Left lung (tissue), 10 donors: Measurements from ENCODE around the gene RANBP17. TPM values are rescaled to one million over a fixed set of nuclear protein-coding genes. Genes with fewer than 3 reads are reported as not detected.

Experiments used
- ATAC-seq: fragments of 200-7000 bp; cut with Tn5 transposase; one replicate; pipeline ENCODE4 v1.9.1; 2020; ENCODE audit warnings: moderate library complexity
- DNase-seq, 4 donors: peaks; one replicate each; pipeline ENCODE4 v3.0.0-alpha.2; 2013 to 2020
- H3K27ac ChIP-seq, 2 donors: fragments of 200-600 bp; sonication (generic) in 1 of 2; one replicate each; pipeline versions ENCODE4 v1.5.0 to v1.8.0; 2020 to 2021
- H3K27me3 ChIP-seq, 2 donors: fragments of 200-600 bp; sonication (generic) in 1 of 2; one replicate each; pipeline versions ENCODE4 v1.5.0 to v1.8.0; 2020 to 2021
- H3K36me3 ChIP-seq, 2 donors: fragments of 200-600 bp; sonication (generic) in 1 of 2; one replicate each; pipeline versions ENCODE4 v1.5.0 to v1.8.0; 2020 to 2021
- H3K4me1 ChIP-seq, 2 donors: fragments of 200-600 bp; one replicate each; pipeline ENCODE4 v1.8.0; 2021
- H3K4me3 ChIP-seq, 2 donors: fragments of 200-600 bp; sonication (generic) in 1 of 2; one replicate each; pipeline versions ENCODE4 v1.5.0 to v1.8.0; 2020 to 2021; ENCODE audit warnings: mild to moderate bottlenecking in 1 of 2
- H3K9me3 ChIP-seq, 2 donors: fragments of 200-600 bp; sonication (generic) in 1 of 2; one replicate each; pipeline versions ENCODE4 v1.5.0 to v1.8.0; 2020 to 2021
- CTCF ChIP-seq, 2 donors: fragments of 200-600 bp; sonication (generic) in 1 of 2; IDR thresholded peaks; one replicate each; pipeline versions ENCODE4 v1.5.0 to v1.8.0; 2021; ENCODE audit warnings: antibody characterized with exemption in 2 of 2
- intact Hi-C, 2 donors: fragments of 100-400 bp; cut with DNase I; formaldehyde crosslinking; loops; one replicate each; pipeline versions ENCODE4 v1.11.2 to v1.14.2; 2022
- polyA plus RNA-seq, 6 donors: library from polyadenylated mRNA; unstranded; fragments of 120-200 nt; gene quantifications; one replicate each; pipeline ENCODE4 v1.2.1, GENCODE V29; 2013; ENCODE audit not compliant: insufficient read length in 6 of 6
- total RNA-seq, 2 donors: library from RNA; stranded (reverse); fragmentation: NEBNext Ultra II Directional; extraction: Animal tissue kit (Norgen Biotek cat#: 25700); gene quantifications; one replicate each; pipeline ENCODE4 v1.2.1, GENCODE V29; 2021
- donor health status: DM: no; HTN: yes; CAD: no.
- donor health status: DM: no; HTN: no; CAD: no.

Gene RANBP17
- total and polyA plus RNA-seq, 8 donors, result 17.0 to 44.5 (median 33.7) TPM

- Histone ChIP-seq H3K9me3 (no peaks in the 10 kb centered on the region), H3K27me3 (no peaks in the 10 kb centered on the region), H3K4me1 (no peaks in the 10 kb centered on the region), H3K27ac (no peak overlapping the region), H3K36me3 (no peaks in the 10 kb centered on the region), H3K4me3 (no peak overlapping the region)
- ATAC-seq (no peak), DNase-seq (no peak)
- TF ChIP-seq CTCF (IDR thresholded peaks at IDR 0.05), result no peak
- intact Hi-C loops, result no loop called here
Observed at GRCh38 chr5:170849374-170849773, 12.4 kb upstream of the RANBP17 start.

GRCh38 chr5:170854566-170854965, 7.3 kb upstream of the RANBP17 start:
- H3K9me3 ChIP-seq, result peaks cover 0 to 2% of the 10 kb centered on the region in 2 donors
- H3K27ac ChIP-seq, result no peak overlapping the region
- no peaks in the 10 kb centered on the region for H3K4me1 ChIP-seq
- no peak overlapping the region for H3K4me3 ChIP-seq
- H3K27me3 ChIP-seq, result no peaks in the 10 kb centered on the region
- no peak for TF ChIP-seq CTCF (IDR thresholded peaks at IDR 0.05)
- DNase-seq (no peak), ATAC-seq (no peak)
- intact Hi-C loops, result no loop called here
- H3K36me3 ChIP-seq, result no peaks in the 10 kb centered on the region

- ATAC-seq (no peak), DNase-seq (no peak)
- Histone ChIP-seq H3K36me3 (no peaks in the 10 kb centered on the region), H3K9me3 (peaks cover 0 to 21% of the 10 kb centered on the region in 2 donors), H3K27ac (no peak overlapping the region), H3K27me3 (peaks cover 0 to 7% of the 10 kb centered on the region in 2 donors), H3K4me3 (no peak overlapping the region), H3K4me1 (peaks cover 0 to under 1% of the 10 kb centered on the region in 2 donors)
- intact Hi-C loops, result no loop called here
- TF ChIP-seq CTCF (IDR thresholded peaks at IDR 0.05), result no peak
Observed at GRCh38 chr5:170857066-170857465, 4.8 kb upstream of the RANBP17 start.

- Histone ChIP-seq H3K36me3 (no peaks in the 10 kb centered on the region), H3K27ac (no peak overlapping the region), H3K4me3 (no peak overlapping the region), H3K27me3 (peaks cover 0 to 19% of the 10 kb centered on the region in 2 donors), H3K4me1 (peaks cover 4 to 11% of the 10 kb centered on the region in 2 donors), H3K9me3 (peaks cover 0 to 21% of the 10 kb centered on the region in 2 donors)
- DNase-seq, result no peak
- intact Hi-C loops, result no loop called here
- no peak for TF ChIP-seq CTCF (IDR thresholded peaks at IDR 0.05)
- no peak for ATAC-seq
Observed at GRCh38 chr5:170860415-170860814, 1.4 kb upstream of the RANBP17 start.

GRCh38 chr5:170860818-170861666, 776 bp upstream of the RANBP17 start:
- no peak for ATAC-seq
- Histone ChIP-seq H3K4me3 (peak overlapping the region in 1 of 2 donors; percentile 66), H3K9me3 (peaks cover 0 to 21% of the 10 kb centered on the region in 2 donors), H3K27ac (no peak overlapping the region), H3K4me1 (peaks cover 4 to 11% of the 10 kb centered on the region in 2 donors), H3K27me3 (peaks cover 0 to 19% of the 10 kb centered on the region in 2 donors), H3K36me3 (no peaks in the 10 kb centered on the region)
- DNase-seq, result no peak
- TF ChIP-seq CTCF (IDR thresholded peaks at IDR 0.05), result no peak
- intact Hi-C loops, result no loop called here
